GM12878 (cell line): ENCODE results near the gene VKORC1.

Experiments
- EP300 ChIP-seq, 2 experiments: fragments of 150-350 bp in 1 of 2; IDR thresholded peaks; 2 replicates each; pipeline ENCODE4 v1.6.1; 2011 to 2012; ENCODE audit warnings: low read depth in 2 of 2, low read length in 2 of 2, borderline replicate concordance in 1 of 2, improper control_type of control experiment in 1 of 2, inconsistent platforms in 1 of 2; ENCODE audit not compliant: control insufficient read depth in 1 of 2
- EZH2 ChIP-seq: IDR thresholded peaks from 2 replicates; pipeline ENCODE4 v1.6.1; 2012; ENCODE audit warnings: low read depth, mild to moderate bottlenecking, control low read depth, inconsistent platforms, low read length, borderline replicate concordance; ENCODE audit not compliant: control insufficient read depth
- POLR2AphosphoS5 ChIP-seq: IDR thresholded peaks from 2 replicates; pipeline ENCODE4 v1.6.1; 2011; ENCODE audit warnings: mild to moderate bottlenecking, low read length, inconsistent platforms
- ZNF274 ChIP-seq: IDR thresholded peaks from one replicate; pipeline ENCODE4 v1.8.0; 2011; ENCODE audit not compliant: insufficient read length, insufficient read depth
- TF ChIP-seq, protein P1 (sequence below), 3 experiments: IDR thresholded peaks in 2 of 3; conservative IDR thresholded peaks in 1 of 3; 2 replicates each; pipeline ENCODE4 v1.5.1; 2011; ENCODE audit warnings: low read depth in 3 of 3, low read length in 3 of 3, mild to moderate bottlenecking in 3 of 3, control low read depth in 2 of 3, moderate library complexity in 2 of 3, inconsistent platforms in 1 of 3, mixed read lengths in 1 of 3; ENCODE audit not compliant: control insufficient read depth in 2 of 3, insufficient read depth in 1 of 3; ENCODE audit errors: extremely low read depth in 1 of 3

DNA sequence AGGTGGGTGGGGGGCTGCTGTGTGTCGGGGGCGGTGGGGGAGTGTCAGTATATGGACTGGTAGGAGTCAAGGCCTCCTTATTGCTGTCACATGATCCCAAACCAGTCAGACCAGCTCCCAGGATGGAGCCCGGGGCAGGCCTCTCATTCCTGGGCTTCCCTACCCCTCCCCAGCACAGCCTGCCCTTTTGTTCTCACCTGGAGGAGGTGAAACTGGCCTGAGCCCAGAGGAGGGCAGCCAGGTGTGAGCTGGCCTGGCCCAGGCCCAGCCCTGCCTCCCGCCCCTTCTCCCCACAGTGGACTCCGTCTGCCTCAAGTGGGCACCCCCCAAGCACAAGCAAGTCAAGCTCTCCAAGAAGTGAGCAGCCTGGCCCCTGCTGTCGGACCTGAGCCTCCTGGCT lies 36.3 kb upstream of the VKORC1 start:
- TF ChIP-seq ZNF274, result no peak
- TF ChIP-seq POLR2AphosphoS5, result no peak
- TF ChIP-seq EZH2, result no peak
- TF ChIP-seq EP300 (IDR thresholded peaks at IDR 0.05; ENCODE audit: borderline replicate concordance in 1 of 2, control insufficient read depth in 1 of 2, low read depth in 2 of 2, low read length in 2 of 2), result no peak
- TF ChIP-seq, protein P1, sequence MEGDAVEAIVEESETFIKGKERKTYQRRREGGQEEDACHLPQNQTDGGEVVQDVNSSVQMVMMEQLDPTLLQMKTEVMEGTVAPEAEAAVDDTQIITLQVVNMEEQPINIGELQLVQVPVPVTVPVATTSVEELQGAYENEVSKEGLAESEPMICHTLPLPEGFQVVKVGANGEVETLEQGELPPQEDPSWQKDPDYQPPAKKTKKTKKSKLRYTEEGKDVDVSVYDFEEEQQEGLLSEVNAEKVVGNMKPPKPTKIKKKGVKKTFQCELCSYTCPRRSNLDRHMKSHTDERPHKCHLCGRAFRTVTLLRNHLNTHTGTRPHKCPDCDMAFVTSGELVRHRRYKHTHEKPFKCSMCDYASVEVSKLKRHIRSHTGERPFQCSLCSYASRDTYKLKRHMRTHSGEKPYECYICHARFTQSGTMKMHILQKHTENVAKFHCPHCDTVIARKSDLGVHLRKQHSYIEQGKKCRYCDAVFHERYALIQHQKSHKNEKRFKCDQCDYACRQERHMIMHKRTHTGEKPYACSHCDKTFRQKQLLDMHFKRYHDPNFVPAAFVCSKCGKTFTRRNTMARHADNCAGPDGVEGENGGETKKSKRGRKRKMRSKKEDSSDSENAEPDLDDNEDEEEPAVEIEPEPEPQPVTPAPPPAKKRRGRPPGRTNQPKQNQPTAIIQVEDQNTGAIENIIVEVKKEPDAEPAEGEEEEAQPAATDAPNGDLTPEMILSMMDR (IDR thresholded peaks at IDR 0.05 in 2 of 3, conservative IDR thresholded peaks at IDR 0.05 in 1 of 3; ENCODE audit: control insufficient read depth in 2 of 3, extremely low read depth in 1 of 3, insufficient read depth in 1 of 3, low read depth in 3 of 3, low read length in 3 of 3), result no peak
